GM12892 (cell line): ENCODE results near the gene C19orf33.

Experiments used
- POLR2A ChIP-seq: IDR thresholded peaks from 2 replicates; pipeline ENCODE4 v1.6.1; 2011; ENCODE audit warnings: low read depth, low read length, control low read depth
- POLR2AphosphoS5 ChIP-seq: IDR thresholded peaks from 2 replicates; pipeline ENCODE4 v1.6.1; 2011; ENCODE audit warnings: low read depth, low read length, control low read depth
- TAF1 ChIP-seq: IDR thresholded peaks from 2 replicates; pipeline ENCODE4 v1.6.1; 2011; ENCODE audit warnings: low read depth, mild to moderate bottlenecking, control low read depth, low read length, borderline replicate concordance

GRCh38 chr19:38290631-38291147, 13.4 kb upstream of the C19orf33 start:
- TF ChIP-seq POLR2AphosphoS5 (no peak), TAF1 (no peak), POLR2A (no peak)
